GM23338 (cell line): ENCODE results near the gene STK39. TPM values are rescaled to one million over a fixed set of nuclear protein-coding genes. Genes with fewer than 3 reads are reported as not detected.

Experiments used
- ATAC-seq: fragments of 200-7000 bp; cut with Tn5 transposase; 3 replicates; pipeline ENCODE4 v1.9.1; 2020
- DNase-seq: peaks from one replicate; pipeline ENCODE4 v3.0.0-alpha.2; 2015; ENCODE audit warnings: low spot score
- H2AFZ ChIP-seq: fragments of 200-600 bp; sonication (generic); 2 replicates; pipeline ENCODE4 v1.8.0; 2016; ENCODE audit warnings: antibody characterized with exemption, mild to moderate bottlenecking, moderate library complexity
- H3F3A ChIP-seq: fragments of 200-600 bp; sonication (generic); replicated peaks from 2 replicates; pipeline ENCODE4 v1.8.0; 2017; ENCODE audit warnings: antibody characterized with exemption, mixed run types, low read depth
- H3K27ac ChIP-seq: fragments of 200-600 bp; sonication (generic); 2 replicates; pipeline ENCODE4 v1.6.1; 2016; ENCODE audit warnings: low read depth
- H3K27me3 ChIP-seq: fragments of 200-600 bp; sonication (generic); 2 replicates; pipeline ENCODE4 v1.8.0; 2016; ENCODE audit warnings: mild to moderate bottlenecking, mixed run types, moderate library complexity; ENCODE audit not compliant: insufficient read depth
- H3K36me3 ChIP-seq: fragments of 200-600 bp; sonication (generic); 2 replicates; pipeline ENCODE4 v1.8.0; 2016; ENCODE audit warnings: mild to moderate bottlenecking; ENCODE audit not compliant: insufficient read depth
- H3K4me1 ChIP-seq: fragments of 200-600 bp; sonication (generic); 2 replicates; pipeline ENCODE4 v1.8.0; 2016; ENCODE audit warnings: mild to moderate bottlenecking, moderate library complexity; ENCODE audit not compliant: insufficient read depth
- H3K4me2 ChIP-seq: fragments of 200-600 bp; sonication (generic); 2 replicates; pipeline ENCODE4 v1.7.1; 2017; ENCODE audit warnings: mixed run types
- H3K4me3 ChIP-seq: fragments of 200-600 bp; sonication (generic); 2 replicates; pipeline ENCODE4 v1.6.1; 2016; ENCODE audit warnings: mixed run types
- H3K79me2 ChIP-seq: fragments of 200-600 bp; sonication (generic); replicated peaks from 2 replicates; pipeline ENCODE4 v1.8.0; 2017; ENCODE audit warnings: mild to moderate bottlenecking; ENCODE audit not compliant: insufficient read depth
- H3K9me2 ChIP-seq: fragments of 200-600 bp; sonication (generic); 2 replicates; pipeline ENCODE4 v1.8.0; 2017; ENCODE audit not compliant: insufficient read depth
- H4K20me1 ChIP-seq: fragments of 200-600 bp; sonication (generic); replicated peaks from 2 replicates; pipeline ENCODE4 v1.8.0; 2017; ENCODE audit warnings: mild to moderate bottlenecking; ENCODE audit not compliant: insufficient read depth
- H3K27ac Mint-ChIP-seq: 2 replicates; pipeline ENCODE4 v1.8.0; 2020; ENCODE audit warnings: inconsistent platforms, mild to moderate bottlenecking, moderate library complexity, mixed read lengths
- H3K27me3 Mint-ChIP-seq: 3 replicates; pipeline ENCODE4 v1.8.0; 2022; ENCODE audit warnings: low read depth, mild to moderate bottlenecking, moderate library complexity, mixed read lengths, inconsistent platforms; ENCODE audit not compliant: insufficient read depth, poor library complexity
- H3K36me3 Mint-ChIP-seq: 3 replicates; pipeline ENCODE4 v1.8.0; 2021; ENCODE audit warnings: low read depth, mild to moderate bottlenecking, inconsistent platforms, moderate library complexity, mixed read lengths
- H3K4me1 Mint-ChIP-seq: 3 replicates; pipeline ENCODE4 v1.8.0; 2020; ENCODE audit warnings: mild to moderate bottlenecking, inconsistent platforms, mixed read lengths
- H3K4me3 Mint-ChIP-seq: 3 replicates; pipeline ENCODE4 v1.8.0; 2021; ENCODE audit warnings: moderate library complexity, mild to moderate bottlenecking, inconsistent platforms, mixed read lengths
- H3K9me3 Mint-ChIP-seq: 3 replicates; pipeline ENCODE4 v1.8.0; 2020; ENCODE audit warnings: moderate library complexity, mild to moderate bottlenecking, inconsistent platforms, mixed read lengths
- POLR2AphosphoS5 ChIP-seq: IDR thresholded peaks from 2 replicates; pipeline ENCODE4 v1.6.1; 2016; ENCODE audit warnings: antibody characterized with exemption, low read depth
- ZNF331 ChIP-seq: fragments of 250-450 bp; sonication (Bioruptor Pico); IDR thresholded peaks from 2 replicates; pipeline ENCODE4 v1.5.0; 2020; ENCODE audit warnings: low read depth, mild to moderate bottlenecking, moderate library complexity
- polyA plus RNA-seq: library from polyadenylated mRNA; unstranded; fragments of >200 nt; fragmentation: Nextera tagmentation; extraction: Ambion mirVana; gene quantifications from 2 replicates; pipeline ENCODE4 v1.2.1, GENCODE V29; 2016
- total RNA-seq: library from RNA; depleted of rRNA; stranded (reverse); fragments of >200 nt; shearing (Covaris generic); gene quantifications from 2 replicates; pipeline ENCODE4 v1.2.3, GENCODE V29; 2014
- TF ChIP-seq, protein P1 (sequence below): IDR thresholded peaks from 2 replicates; pipeline ENCODE4 v1.6.1; 2016; ENCODE audit warnings: antibody characterized with exemption
- TF ChIP-seq, protein P2 (sequence below): IDR thresholded peaks from one replicate; pipeline ENCODE4 v1.6.1; 2018; ENCODE audit warnings: antibody characterized with exemption; ENCODE audit not compliant: unreplicated experiment
- TF ChIP-seq, protein P3 (sequence below): fragments of 250-450 bp; sonication (Bioruptor Pico); IDR thresholded peaks from 2 replicates; pipeline ENCODE4 v1.5.0; 2020; ENCODE audit warnings: mild to moderate bottlenecking, moderate library complexity

STK39 gene
- total and polyA plus RNA-seq, 2 experiments from 2014 or later, result 9.5 to 16.9 TPM

DNA sequence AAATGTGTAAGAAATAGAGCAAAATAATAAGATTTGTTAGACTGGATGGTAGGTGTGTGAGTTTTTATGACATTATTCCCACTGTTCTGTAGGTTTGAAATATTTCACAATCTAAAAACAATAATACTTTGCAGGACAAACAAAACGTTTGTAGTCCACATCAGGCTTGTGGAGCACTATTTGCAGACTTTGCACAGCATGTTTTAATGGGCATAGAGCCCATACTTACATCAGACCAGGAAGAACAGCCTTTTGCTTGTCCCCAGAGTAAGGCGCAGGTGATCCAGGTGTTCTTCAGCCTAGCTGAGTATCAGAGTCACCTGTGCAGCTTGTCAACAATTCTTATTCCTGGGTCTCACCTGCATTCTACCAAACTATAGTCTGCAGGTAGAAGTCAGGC, 9.1 kb upstream of the STK39 start (continued):
- TF ChIP-seq, protein P1, sequence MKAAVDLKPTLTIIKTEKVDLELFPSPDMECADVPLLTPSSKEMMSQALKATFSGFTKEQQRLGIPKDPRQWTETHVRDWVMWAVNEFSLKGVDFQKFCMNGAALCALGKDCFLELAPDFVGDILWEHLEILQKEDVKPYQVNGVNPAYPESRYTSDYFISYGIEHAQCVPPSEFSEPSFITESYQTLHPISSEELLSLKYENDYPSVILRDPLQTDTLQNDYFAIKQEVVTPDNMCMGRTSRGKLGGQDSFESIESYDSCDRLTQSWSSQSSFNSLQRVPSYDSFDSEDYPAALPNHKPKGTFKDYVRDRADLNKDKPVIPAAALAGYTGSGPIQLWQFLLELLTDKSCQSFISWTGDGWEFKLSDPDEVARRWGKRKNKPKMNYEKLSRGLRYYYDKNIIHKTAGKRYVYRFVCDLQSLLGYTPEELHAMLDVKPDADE, result no peak
- TF ChIP-seq POLR2AphosphoS5, result no peak

DNA sequence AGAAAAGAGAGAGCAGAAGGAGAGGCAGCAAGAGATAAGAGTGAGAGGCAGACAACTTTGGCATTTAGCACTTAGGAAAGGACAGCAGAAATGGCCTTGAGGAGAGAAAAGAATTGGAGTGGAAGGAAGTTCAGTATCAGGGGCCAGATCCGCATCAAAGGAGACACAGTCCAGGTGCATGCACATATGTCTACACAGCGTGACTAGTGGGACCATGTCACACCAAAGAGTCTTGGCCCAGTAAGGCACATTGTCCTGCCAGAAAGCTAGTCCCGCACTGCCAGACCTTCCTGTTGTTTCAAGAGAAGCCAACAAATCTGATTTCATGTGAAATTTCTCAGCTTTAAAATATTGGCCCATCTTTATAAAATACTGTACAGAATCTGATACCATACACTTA, 8.5 kb upstream of the STK39 start:
- no peaks in the 10 kb centered on the region for H4K20me1 ChIP-seq
- H3K27me3 Mint-ChIP-seq, result no peaks in the 10 kb centered on the region
- H3K4me3 Mint-ChIP-seq, result no peak overlapping the region
- H3K27ac ChIP-seq, result no peak overlapping the region
- H3K4me3 ChIP-seq, result no peak overlapping the region
- H3K36me3 ChIP-seq, result no peaks in the 10 kb centered on the region
- no peak overlapping the region for H2AFZ ChIP-seq
- H3K27ac Mint-ChIP-seq, result no peak overlapping the region
- H3K79me2 ChIP-seq, result no peaks in the 10 kb centered on the region
- peaks cover 20% of the 10 kb centered on the region for H3K9me3 Mint-ChIP-seq
- TF ChIP-seq POLR2AphosphoS5, result no peak
- TF ChIP-seq, protein P2, sequence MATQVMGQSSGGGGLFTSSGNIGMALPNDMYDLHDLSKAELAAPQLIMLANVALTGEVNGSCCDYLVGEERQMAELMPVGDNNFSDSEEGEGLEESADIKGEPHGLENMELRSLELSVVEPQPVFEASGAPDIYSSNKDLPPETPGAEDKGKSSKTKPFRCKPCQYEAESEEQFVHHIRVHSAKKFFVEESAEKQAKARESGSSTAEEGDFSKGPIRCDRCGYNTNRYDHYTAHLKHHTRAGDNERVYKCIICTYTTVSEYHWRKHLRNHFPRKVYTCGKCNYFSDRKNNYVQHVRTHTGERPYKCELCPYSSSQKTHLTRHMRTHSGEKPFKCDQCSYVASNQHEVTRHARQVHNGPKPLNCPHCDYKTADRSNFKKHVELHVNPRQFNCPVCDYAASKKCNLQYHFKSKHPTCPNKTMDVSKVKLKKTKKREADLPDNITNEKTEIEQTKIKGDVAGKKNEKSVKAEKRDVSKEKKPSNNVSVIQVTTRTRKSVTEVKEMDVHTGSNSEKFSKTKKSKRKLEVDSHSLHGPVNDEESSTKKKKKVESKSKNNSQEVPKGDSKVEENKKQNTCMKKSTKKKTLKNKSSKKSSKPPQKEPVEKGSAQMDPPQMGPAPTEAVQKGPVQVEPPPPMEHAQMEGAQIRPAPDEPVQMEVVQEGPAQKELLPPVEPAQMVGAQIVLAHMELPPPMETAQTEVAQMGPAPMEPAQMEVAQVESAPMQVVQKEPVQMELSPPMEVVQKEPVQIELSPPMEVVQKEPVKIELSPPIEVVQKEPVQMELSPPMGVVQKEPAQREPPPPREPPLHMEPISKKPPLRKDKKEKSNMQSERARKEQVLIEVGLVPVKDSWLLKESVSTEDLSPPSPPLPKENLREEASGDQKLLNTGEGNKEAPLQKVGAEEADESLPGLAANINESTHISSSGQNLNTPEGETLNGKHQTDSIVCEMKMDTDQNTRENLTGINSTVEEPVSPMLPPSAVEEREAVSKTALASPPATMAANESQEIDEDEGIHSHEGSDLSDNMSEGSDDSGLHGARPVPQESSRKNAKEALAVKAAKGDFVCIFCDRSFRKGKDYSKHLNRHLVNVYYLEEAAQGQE, result no peak
- TF ChIP-seq, protein P3, sequence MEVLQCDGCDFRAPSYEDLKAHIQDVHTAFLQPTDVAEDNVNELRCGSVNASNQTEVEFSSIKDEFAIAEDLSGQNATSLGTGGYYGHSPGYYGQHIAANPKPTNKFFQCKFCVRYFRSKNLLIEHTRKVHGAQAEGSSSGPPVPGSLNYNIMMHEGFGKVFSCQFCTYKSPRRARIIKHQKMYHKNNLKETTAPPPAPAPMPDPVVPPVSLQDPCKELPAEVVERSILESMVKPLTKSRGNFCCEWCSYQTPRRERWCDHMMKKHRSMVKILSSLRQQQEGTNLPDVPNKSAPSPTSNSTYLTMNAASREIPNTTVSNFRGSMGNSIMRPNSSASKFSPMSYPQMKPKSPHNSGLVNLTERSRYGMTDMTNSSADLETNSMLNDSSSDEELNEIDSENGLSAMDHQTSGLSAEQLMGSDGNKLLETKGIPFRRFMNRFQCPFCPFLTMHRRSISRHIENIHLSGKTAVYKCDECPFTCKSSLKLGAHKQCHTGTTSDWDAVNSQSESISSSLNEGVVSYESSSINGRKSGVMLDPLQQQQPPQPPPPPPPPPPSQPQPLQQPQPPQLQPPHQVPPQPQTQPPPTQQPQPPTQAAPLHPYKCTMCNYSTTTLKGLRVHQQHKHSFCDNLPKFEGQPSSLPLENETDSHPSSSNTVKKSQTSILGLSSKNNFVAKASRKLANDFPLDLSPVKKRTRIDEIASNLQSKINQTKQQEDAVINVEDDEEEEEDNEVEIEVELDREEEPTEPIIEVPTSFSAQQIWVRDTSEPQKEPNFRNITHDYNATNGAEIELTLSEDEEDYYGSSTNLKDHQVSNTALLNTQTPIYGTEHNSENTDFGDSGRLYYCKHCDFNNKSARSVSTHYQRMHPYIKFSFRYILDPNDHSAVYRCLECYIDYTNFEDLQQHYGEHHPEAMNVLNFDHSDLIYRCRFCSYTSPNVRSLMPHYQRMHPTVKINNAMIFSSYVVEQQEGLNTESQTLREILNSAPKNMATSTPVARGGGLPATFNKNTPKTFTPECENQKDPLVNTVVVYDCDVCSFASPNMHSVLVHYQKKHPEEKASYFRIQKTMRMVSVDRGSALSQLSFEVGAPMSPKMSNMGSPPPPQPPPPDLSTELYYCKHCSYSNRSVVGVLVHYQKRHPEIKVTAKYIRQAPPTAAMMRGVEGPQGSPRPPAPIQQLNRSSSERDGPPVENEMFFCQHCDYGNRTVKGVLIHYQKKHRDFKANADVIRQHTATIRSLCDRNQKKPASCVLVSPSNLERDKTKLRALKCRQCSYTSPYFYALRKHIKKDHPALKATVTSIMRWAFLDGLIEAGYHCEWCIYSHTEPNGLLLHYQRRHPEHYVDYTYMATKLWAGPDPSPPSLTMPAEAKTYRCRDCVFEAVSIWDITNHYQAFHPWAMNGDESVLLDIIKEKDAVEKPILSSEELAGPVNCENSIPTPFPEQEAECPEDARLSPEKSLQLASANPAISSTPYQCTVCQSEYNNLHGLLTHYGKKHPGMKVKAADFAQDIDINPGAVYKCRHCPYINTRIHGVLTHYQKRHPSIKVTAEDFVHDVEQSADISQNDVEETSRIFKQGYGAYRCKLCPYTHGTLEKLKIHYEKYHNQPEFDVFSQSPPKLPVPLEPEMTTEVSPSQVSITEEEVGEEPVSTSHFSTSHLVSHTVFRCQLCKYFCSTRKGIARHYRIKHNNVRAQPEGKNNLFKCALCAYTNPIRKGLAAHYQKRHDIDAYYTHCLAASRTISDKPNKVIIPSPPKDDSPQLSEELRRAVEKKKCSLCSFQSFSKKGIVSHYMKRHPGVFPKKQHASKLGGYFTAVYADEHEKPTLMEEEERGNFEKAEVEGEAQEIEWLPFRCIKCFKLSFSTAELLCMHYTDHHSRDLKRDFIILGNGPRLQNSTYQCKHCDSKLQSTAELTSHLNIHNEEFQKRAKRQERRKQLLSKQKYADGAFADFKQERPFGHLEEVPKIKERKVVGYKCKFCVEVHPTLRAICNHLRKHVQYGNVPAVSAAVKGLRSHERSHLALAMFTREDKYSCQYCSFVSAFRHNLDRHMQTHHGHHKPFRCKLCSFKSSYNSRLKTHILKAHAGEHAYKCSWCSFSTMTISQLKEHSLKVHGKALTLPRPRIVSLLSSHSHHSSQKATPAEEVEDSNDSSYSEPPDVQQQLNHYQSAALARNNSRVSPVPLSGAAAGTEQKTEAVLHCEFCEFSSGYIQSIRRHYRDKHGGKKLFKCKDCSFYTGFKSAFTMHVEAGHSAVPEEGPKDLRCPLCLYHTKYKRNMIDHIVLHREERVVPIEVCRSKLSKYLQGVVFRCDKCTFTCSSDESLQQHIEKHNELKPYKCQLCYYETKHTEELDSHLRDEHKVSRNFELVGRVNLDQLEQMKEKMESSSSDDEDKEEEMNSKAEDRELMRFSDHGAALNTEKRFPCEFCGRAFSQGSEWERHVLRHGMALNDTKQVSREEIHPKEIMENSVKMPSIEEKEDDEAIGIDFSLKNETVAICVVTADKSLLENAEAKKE (CRISPR knock-in tag), result no peak
- no peak for TF ChIP-seq ZNF331
- no peaks in the 10 kb centered on the region; the same call in 1 of the 2 replicates for H3F3A ChIP-seq
- H3K4me1 ChIP-seq, result no peaks in the 10 kb centered on the region
- H3K4me1 Mint-ChIP-seq, result no peaks in the 10 kb centered on the region
- ATAC-seq (no peak), DNase-seq (no peak)
- H3K36me3 Mint-ChIP-seq, result peaks cover 11% of the 10 kb centered on the region
- H3K27me3 ChIP-seq, result no peaks in the 10 kb centered on the region
- no peak overlapping the region for H3K4me2 ChIP-seq
- H3K9me2 ChIP-seq, result no peaks in the 10 kb centered on the region
